ENCODE results near the gene STX17.
"Not testable (repeated sequence)": the region's sequence is repeated elsewhere in the genome, so short reads cannot be mapped to it uniquely, and the experiment has no call there.

STX17 gene

DNA sequence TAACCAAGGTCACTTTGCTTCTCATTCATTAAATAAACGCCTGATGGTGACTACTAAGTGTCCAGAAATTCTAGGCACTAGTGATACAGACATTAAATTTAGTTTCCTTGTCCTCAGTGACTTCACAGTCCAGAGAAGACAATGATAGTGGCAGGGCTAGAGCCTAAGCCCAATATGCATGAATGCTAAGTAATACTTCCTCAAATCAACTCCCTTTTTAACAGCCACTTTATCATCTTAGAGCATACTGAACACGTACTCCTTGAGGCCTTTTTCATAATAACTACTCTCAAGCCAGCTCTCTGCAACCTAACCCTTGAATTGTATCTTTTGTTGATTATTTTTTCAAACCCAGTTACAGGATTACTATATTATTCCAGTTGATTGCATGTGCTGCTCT is 74.1 kb downstream of the STX17 start:
- no peaks in the 10 kb centered on the region for H3K9me3 ChIP-seq
- H3K27me3 ChIP-seq, result no peaks in the 10 kb centered on the region
- intact Hi-C loops (cut with DNase I; ENCODE audit: low total_unique reads), result no loop called here
- no peak for DNase-seq
- peaks cover 0 to 10% (median 6%) of the 10 kb centered on the region in 3 donors for H3K36me3 ChIP-seq
- no peak for TF ChIP-seq CTCF (IDR thresholded peaks at IDR 0.05)
- H3K27ac ChIP-seq, result no peak overlapping the region
- no peaks in the 10 kb centered on the region for H3K4me1 ChIP-seq
- H3K4me3 ChIP-seq, result no peak overlapping the region

- H3K27ac ChIP-seq, result no peak overlapping the region
- H3K9me3 ChIP-seq, result peaks cover 3 to 31% (median 5%) of the 10 kb centered on the region in 3 donors
- H3K27me3 ChIP-seq, result no peaks in the 10 kb centered on the region
- DNase-seq, result no peak
- H3K4me1 ChIP-seq, result no peaks in the 10 kb centered on the region
- peaks cover 4 to 24% (median 18%) of the 10 kb centered on the region in 3 donors for H3K36me3 ChIP-seq
- H3K4me3 ChIP-seq, result no peak overlapping the region
- no peak for TF ChIP-seq CTCF (IDR thresholded peaks at IDR 0.05)
- intact Hi-C loops (cut with DNase I; ENCODE audit: low total_unique reads), result no loop called here
Observed at GRCh38 chr9:99986642-99987041, 80.2 kb downstream of the STX17 start.

GRCh38 chr9:99990508-99990907 is 84.1 kb downstream of the STX17 start:
- H3K4me3 ChIP-seq; intact Hi-C loops (cut with DNase I; ENCODE audit: low total_unique reads); H3K4me1 ChIP-seq; H3K27me3 ChIP-seq; H3K27ac ChIP-seq; DNase-seq: not testable (repeated sequence)
- Histone ChIP-seq H3K9me3 (peaks cover 3 to 52% (median 5%) of the 10 kb centered on the region in 3 donors), H3K36me3 (peaks cover 4 to 31% (median 18%) of the 10 kb centered on the region in 3 donors)

GRCh38 chr9:99998266-99998665 is 91.8 kb downstream of the STX17 start:
- no peak for DNase-seq
- H3K27me3 ChIP-seq, result no peaks in the 10 kb centered on the region
- TF ChIP-seq CTCF (IDR thresholded peaks at IDR 0.05), result no peak
- no peak overlapping the region for H3K27ac ChIP-seq
- intact Hi-C loops (cut with DNase I; ENCODE audit: low total_unique reads), result no loop called here
- H3K4me3 ChIP-seq, result no peak overlapping the region
- H3K4me1 ChIP-seq, result no peaks in the 10 kb centered on the region
- peaks cover 7 to 15% (median 9%) of the 10 kb centered on the region in 3 donors for H3K36me3 ChIP-seq
- peaks cover 0 to 19% (median 0%) of the 10 kb centered on the region in 3 donors for H3K9me3 ChIP-seq

- no peak for TF ChIP-seq CTCF (IDR thresholded peaks at IDR 0.05)
- H3K4me3 ChIP-seq, result no peak overlapping the region
- no peak overlapping the region for H3K27ac ChIP-seq
- H3K4me1 ChIP-seq, result no peaks in the 10 kb centered on the region
- H3K36me3 ChIP-seq, result peaks cover 13 to 21% (median 15%) of the 10 kb centered on the region in 3 donors
- intact Hi-C loops (cut with DNase I; ENCODE audit: low total_unique reads), result no loop called here
- no peaks in the 10 kb centered on the region for H3K27me3 ChIP-seq
- DNase-seq, result no peak
- H3K9me3 ChIP-seq, result peaks cover 0 to 13% (median 0%) of the 10 kb centered on the region in 3 donors
Observed at GRCh38 chr9:99998866-99999265, 92.4 kb downstream of the STX17 start.

DNA sequence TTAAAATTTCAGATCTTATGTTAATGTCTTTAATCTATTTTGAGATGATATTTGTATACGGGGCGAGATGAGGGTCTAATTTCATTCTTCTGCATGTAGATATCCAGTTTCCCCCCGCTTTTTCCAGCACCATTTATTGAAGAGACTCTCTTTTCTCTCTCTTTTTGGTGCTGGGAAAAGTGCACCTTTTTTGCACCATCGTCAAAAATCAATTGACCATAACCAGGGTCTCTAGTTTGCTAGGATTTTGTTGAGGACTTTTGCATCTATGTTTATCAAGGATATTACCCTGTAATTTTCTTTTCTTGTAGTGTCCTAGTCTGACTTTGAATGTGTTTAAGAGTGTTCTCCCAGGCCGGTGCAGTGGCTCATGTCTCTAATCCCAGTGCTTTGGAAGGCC is 93.3 kb downstream of the STX17 start:
- peaks cover 0 to 5% (median 0%) of the 10 kb centered on the region in 3 donors for H3K9me3 ChIP-seq
- intact Hi-C loops (cut with DNase I; ENCODE audit: low total_unique reads), result no loop called here
- no peak for DNase-seq
- H3K27me3 ChIP-seq, result no peaks in the 10 kb centered on the region
- TF ChIP-seq CTCF (IDR thresholded peaks at IDR 0.05), result no peak
- no peak overlapping the region for H3K4me3 ChIP-seq
- H3K4me1 ChIP-seq, result no peaks in the 10 kb centered on the region
- H3K36me3 ChIP-seq, result peaks cover 18 to 29% (median 21%) of the 10 kb centered on the region in 3 donors
- no peak overlapping the region for H3K27ac ChIP-seq
